Activated CD8-positive, alpha-beta memory T cell treated with anti-CD3 and anti-CD28 coated beads for 24 hours (primary cell): ENCODE data around the gene KLF6.

Experiments
- DNase-seq: peaks from one replicate; pipeline ENCODE4 v3.0.0-alpha.2; 2020

Gene KLF6

GRCh38 chr10:3786295-3787015 is 1.4 kb upstream of the KLF6 start:
- peak; percentile 69 for DNase-seq

- peak; percentile 86 for DNase-seq
Measured at GRCh38 chr10:3785851-3786271, 852 bp upstream of the KLF6 start.

- peak; percentile 100 for DNase-seq
Measured at GRCh38 chr10:3785251-3785850, 342 bp upstream of the KLF6 start.

- DNase-seq, result peak; percentile 75
Measured at GRCh38 chr10:3783682-3784432, 1.2 kb downstream of the KLF6 start.

GRCh38 chr10:3783316-3783681 is 1.7 kb downstream of the KLF6 start:
- DNase-seq, result peak; percentile 83

GRCh38 chr10:3782451-3783315 is 2.3 kb downstream of the KLF6 start:
- peak; percentile 84 for DNase-seq

- DNase-seq, result peak; percentile 62
Measured at GRCh38 chr10:3782146-3782450, 2.9 kb downstream of the KLF6 start.

GRCh38 chr10:3781468-3782145 is 3.4 kb downstream of the KLF6 start:
- DNase-seq, result peak; percentile 75

GRCh38 chr10:3780771-3781467 is 4.1 kb downstream of the KLF6 start:
- peak; percentile 63 for DNase-seq

- DNase-seq, result peak; percentile 59
Measured at GRCh38 chr10:3780021-3780770, 4.8 kb downstream of the KLF6 start.

- DNase-seq, result peak; percentile 56
Measured at GRCh38 chr10:3779158-3779741, 5.8 kb downstream of the KLF6 start.

- peak; percentile 30 for DNase-seq
Measured at GRCh38 chr10:3778692-3779157, 6.3 kb downstream of the KLF6 start.

GRCh38 chr10:3777981-3778691 is 6.9 kb downstream of the KLF6 start:
- DNase-seq, result peak; percentile 43

- DNase-seq, result peak; percentile 68
Measured at GRCh38 chr10:3776796-3777571, 8.0 kb downstream of the KLF6 start.

- DNase-seq, result peak; percentile 59
Measured at GRCh38 chr10:3775696-3776551, 9.1 kb downstream of the KLF6 start.

- peak; percentile 54 for DNase-seq
Measured at GRCh38 chr10:3774814-3775695, 10.0 kb downstream of the KLF6 start.
